SU-DHL-6 (cell line): ENCODE measurements around the gene NSD1.
A peak's percentile ranks its signal among the peaks of the same experiment; 100 is the strongest.

Experiments
- EZH2phosphoT487 ChIP-seq: fragments of 200-600 bp; sonication (generic), shearing (Covaris generic); conservative IDR thresholded peaks from 2 replicates; pipeline ENCODE4 v1.6.1; 2018; ENCODE audit warnings: mild to moderate bottlenecking, antibody characterized with exemption, low read length, moderate library complexity, mixed read lengths
- TF ChIP-seq, protein P1 (sequence below): fragments of 200-600 bp; sonication (generic); IDR thresholded peaks from one replicate; pipeline ENCODE4 v1.5.1; 2017; ENCODE audit warnings: antibody characterized with exemption, mild to moderate bottlenecking, low read length, moderate library complexity; ENCODE audit not compliant: insufficient read depth, poor library complexity, severe bottlenecking

DNA sequence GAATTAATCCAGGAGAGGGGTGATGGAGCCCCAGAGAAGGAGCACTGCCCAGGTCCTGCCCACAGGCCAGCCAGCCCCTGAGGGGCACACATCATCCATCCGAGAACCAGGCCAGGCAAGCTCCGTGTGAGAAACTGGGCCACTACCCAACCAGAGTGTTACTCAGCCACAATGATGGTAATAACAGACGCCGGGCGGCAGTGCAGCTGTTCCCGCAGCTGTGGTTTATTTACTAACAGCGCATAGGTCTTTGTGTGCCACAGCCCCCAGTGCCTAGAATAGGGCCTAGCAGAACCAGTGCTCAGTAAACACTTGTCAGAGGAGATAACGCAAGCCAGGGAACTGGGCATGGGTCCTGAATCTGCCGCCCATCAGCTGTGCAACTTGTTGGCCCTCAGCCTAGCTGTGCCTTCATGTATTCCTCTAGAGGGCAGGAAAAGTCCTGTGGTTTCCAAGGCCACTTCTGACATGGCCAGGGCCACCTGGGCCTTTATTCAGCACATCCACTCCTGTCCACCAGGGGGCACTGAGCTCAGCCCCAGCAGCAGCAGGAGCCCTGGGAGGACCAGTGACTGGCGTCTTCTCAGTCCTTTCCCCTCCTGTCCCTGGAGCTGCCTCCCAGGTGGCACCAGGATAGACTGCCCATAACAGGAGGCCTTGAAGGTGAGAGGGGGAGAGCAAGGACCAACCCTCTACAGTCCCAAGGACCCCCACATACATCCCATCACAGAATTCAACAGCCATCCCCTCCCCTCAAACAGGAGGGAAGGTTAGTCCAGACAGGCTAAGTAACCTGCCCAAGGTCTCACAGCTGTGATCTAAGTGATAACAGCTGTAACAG, 176.0 kb downstream of the NSD1 start:
- TF ChIP-seq, protein P1, sequence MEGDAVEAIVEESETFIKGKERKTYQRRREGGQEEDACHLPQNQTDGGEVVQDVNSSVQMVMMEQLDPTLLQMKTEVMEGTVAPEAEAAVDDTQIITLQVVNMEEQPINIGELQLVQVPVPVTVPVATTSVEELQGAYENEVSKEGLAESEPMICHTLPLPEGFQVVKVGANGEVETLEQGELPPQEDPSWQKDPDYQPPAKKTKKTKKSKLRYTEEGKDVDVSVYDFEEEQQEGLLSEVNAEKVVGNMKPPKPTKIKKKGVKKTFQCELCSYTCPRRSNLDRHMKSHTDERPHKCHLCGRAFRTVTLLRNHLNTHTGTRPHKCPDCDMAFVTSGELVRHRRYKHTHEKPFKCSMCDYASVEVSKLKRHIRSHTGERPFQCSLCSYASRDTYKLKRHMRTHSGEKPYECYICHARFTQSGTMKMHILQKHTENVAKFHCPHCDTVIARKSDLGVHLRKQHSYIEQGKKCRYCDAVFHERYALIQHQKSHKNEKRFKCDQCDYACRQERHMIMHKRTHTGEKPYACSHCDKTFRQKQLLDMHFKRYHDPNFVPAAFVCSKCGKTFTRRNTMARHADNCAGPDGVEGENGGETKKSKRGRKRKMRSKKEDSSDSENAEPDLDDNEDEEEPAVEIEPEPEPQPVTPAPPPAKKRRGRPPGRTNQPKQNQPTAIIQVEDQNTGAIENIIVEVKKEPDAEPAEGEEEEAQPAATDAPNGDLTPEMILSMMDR, result peak; percentile 83
- TF ChIP-seq EZH2phosphoT487, result no peak
